NCI-H2081 treated with DMSO at 0.1 percent for 48 hours (cell line): Measurements from ENCODE around the gene NUP50.

ENCODE experiments used
- DNase-seq: peaks from one replicate; lab custom pipeline; 2025; lab: John Stamatoyannopoulos, UW

Gene NUP50

DNA sequence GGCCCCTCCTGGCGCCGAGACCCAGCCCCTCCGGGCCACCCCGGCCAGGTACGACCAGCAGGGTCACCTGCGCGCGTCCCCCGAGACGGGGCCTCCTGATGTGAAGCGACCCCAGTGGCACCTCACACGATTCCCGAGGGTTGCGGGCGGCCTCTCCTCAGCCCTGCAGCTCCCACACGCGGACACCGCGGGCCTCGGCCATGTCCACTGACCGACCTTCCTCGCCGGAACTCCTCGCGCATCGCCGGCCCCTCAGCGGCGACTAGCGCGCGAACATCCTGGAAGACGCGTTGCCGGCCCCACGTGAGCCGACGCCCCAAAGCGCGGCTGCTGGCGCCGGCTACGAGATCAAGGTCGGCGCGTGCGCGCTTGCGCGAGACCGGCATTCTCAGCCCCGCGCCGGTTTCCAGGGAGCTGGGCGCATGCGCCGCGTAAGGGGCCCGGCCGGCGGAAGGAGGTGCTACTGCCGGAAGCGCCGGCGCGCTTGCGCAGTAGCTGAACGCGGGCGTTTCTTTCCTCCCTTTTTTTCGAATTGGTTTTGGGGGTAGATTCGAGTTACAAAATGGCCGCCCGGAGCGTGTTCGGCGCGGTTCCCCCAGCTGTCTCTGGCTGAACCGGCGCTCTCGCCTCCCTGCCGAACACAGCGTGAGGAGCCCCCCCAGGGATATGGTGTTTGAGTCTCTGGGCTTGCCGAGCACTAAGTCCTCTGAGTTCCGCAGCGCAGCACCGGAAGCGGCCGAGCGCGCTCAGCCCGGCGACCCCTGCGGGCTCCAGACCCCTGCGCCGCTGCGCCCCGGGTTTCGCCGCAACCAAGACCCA, at the start of gene NUP50:
NUP50 (plus strand) TSS at position 475 of the 819 bp plus-strand sequence. CDS start 4,253 bp downstream, outside the sequence.
- peak; percentile 79 for DNase-seq

GRCh38 chr22:45120440-45120839, 43.3 kb upstream of the NUP50 start:
- DNase-seq, result no peak

GRCh38 chr22:45120931-45121330, 42.8 kb upstream of the NUP50 start:
- DNase-seq, result no peak

GRCh38 chr22:45124176-45124847, 39.4 kb upstream of the NUP50 start:
- DNase-seq, result no peak

DNA sequence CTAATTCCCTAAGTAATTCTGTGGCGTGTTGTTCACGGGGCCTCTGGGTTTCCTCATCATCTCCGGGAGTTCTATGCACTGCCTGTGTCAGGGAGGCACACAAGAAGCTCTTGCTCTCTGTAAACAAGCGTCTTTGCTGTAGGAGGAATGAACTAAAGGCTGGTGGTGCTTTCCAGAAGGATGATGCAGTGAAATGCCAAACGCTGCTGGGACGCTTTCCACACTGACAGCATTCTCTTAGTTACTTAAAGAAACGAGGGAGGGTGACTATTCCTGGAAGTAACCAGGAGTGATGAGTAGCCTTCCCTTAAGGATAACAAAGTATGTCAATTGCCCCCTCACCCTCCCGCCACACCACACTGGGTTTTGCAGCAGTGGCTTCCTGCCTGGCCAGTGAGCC, 38.5 kb upstream of the NUP50 start:
- no peak for DNase-seq

- no peak for DNase-seq
Measured at GRCh38 chr22:45127866-45128265, 35.9 kb upstream of the NUP50 start.

DNA sequence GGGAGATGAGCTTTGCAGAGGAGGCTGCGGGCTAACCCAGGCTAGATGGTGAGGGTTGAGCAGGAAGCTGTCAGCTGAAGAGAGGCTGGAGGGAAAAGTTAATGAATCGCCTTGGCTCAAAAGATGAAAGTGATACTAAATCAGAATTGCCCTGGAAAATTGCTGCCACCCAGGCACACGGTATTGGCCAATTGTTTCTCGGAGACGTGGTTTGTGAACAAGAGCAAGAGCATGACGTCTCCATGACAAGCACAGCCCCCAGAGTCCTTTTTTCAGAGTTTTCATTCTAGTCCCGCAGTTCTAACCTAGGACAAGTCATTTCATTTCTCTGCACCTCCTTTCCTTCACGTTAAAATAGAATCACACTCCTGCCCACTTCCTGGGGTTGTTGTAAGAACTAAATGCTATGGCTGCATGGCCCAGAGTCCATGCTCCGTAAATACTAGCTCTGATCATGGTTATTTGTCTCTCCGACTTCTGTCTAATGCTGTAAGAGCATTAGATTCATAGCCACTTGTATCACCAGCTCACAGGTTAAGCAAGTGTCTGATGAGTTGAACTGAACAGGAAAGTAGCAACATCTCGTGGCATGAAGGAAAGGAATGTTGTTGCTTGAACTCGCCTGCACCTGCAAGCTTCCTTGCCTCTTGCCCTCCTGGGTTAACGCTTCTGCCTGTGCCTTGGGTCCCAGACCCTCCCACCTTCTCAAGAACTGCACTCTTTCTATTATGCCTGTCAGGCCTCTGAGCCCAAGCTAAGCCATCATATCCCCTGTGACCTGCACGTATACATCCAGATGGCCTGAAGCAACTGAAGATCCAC, 33.8 kb upstream of the NUP50 start:
- no peak for DNase-seq

DNA sequence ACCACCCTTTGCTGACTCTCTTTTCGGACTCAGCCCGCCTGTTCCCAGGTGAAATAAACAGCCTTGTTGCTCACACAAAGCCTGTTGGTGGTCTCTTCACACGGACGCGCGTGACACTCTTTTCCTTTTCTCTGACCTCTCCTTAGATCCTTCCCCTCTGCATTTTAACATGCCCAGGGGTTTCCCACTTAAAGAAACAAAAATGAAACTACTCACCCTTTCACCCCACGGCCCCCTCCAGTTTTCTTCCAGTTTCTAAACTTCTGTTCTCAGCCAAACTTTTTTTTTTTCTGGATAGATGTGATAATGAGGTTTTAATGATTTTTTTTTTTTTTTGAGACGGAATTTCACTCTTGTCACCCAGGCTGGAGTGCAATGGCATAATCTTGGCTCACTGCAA, 32.8 kb upstream of the NUP50 start:
- DNase-seq, result no peak

DNA sequence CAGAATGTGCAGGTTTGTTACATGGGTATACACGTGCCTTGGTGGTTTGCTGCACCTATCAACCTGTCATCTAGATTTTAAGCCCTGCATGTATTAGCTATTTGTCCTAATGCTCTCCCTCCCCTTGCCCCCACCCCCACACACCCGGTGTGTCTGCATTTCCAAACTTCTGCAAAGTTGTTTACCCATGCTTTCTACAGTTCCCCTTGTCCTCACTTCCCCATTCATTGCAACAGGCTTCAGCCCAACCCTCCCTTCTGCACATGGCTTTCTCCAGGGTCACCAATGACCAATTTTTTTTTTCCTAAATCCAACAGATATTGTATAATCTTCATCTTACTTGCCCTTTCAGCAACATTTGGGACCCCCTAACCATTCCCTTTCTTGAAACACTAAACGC, 32.0 kb upstream of the NUP50 start:
- DNase-seq, result no peak

DNA sequence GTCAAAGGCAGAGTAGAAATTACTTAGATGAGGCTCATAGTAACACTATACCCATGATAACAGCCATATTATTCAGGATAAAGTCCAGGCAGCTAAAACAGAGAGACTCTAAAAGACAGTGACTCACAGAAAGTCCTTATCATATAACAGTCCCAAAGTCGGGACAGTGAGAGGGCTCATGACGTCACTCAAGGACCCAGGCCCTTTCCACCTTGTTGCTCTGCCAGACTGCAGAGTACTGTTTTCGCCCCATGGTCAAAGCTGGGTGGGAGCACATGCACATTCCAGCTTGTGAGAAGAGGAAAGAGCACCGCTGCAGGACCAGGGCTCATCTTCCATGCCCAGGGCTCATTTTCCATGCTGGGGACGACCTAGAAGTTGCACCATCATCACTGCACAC, 29.4 kb upstream of the NUP50 start:
- no peak for DNase-seq

GRCh38 chr22:45136594-45136993, 27.1 kb upstream of the NUP50 start:
- DNase-seq, result no peak

DNA sequence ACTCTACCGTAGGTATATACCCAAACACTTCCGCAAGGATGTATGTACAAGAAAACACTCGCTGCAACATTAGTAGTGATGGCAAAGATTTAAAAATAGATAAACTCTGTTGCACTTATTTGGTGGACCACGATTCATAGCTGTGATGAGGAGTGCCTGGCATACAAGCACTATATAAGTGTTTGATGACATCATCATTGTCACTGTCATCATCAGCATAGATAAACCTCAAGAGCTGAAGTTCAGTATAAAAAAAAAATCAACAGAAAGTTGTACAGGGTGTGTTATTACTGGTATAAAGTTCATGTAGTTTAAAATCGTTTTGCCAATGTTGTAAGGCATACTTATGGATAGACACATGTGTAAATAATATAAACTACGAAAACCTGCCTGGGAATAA, 24.0 kb upstream of the NUP50 start:
- no peak for DNase-seq

DNA sequence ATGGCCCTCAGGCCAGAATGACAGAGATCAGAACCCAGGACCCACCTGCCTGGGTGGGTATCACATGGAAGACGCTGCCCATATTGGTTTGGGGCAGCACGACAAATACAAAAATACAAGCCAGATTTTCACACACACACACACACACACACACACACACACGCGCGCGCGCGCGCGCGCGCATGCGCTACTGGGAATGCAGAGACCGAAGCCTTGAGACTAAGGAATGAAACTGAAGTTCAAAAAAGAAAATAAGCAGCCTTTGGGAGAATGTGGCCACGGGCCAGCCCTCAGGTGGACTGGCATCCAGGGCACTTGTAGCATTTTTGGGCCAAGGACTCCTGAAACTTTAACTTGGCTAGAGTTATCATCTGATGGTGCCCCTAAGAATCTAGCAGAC, 21.3 kb upstream of the NUP50 start:
- no peak for DNase-seq

DNA sequence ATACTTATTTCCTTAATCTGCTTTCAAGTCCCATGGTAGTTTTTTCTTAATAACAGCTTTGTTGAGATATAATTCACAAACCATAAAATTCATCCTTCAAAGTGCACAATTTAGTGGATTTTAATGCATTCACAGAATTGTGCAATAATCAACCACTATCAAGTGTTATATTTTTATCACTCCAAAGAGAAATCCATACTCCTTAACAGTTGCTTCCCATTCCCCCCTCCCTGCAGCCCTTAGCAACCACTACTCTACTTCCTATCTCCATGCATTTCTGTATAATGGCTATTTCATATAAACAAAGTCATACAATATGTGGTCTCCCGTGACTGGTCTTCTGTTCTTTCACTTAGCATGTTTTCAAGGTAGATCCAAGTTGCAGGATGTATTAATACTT, 18.8 kb upstream of the NUP50 start:
- no peak for DNase-seq

- DNase-seq, result no peak
Measured at GRCh38 chr22:45149671-45150070, 14.1 kb upstream of the NUP50 start.

DNA sequence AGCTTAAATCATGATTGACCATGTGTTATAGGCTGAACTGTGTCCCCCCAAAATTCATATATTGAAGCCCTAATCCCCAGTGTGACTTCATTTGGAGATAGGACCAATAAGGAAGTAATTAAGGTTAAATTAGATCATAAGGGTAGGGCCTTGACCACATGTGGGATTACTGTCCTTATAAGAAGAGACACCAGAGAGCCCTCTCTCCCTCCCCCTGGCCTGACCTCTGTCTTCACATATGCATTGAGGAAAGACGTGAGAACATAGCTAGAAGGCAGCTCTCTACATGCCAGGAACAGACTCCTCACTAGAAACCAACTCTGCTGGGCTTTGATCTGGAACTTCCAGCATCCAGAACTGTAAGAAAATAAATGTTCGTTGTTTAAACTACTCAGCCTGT, 13.6 kb upstream of the NUP50 start:
- DNase-seq, result no peak

DNA sequence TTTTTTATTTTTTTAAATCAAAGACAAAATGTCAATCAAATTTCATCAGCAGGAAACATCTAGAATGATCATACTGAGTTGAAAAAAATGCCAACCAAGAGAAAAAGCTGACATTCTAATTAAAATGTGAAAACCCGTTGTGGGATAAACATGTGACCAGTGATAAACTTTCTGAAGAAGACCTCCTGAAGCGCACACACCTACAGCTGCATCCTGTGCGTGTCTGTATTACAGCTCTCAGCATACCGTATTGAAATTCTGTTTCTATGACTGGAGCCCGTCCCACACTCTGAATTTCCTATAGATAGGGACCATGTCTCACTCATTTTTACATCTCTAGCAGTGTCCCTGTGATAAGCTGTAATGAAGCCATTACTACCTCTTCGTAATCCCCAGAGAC, 12.2 kb upstream of the NUP50 start:
- no peak for DNase-seq

DNA sequence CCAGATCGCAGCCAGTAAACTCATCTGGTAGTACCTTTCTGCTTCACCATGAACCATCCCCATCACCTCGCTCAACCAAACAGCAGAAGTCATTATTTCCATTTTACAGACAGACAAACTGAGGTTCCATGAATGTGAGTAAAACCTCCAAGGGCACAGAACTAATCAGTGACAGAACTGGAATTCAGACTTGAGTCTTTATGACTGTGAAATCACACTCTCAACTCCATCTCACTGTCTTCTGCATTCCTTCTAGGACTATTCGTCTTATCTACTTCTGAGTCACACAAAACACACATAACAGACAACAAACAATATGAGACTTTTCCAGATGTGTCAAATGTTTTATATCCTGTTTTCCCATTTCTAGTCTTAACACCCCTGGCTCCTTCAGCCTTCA, 9.3 kb upstream of the NUP50 start:
- no peak for DNase-seq

DNA sequence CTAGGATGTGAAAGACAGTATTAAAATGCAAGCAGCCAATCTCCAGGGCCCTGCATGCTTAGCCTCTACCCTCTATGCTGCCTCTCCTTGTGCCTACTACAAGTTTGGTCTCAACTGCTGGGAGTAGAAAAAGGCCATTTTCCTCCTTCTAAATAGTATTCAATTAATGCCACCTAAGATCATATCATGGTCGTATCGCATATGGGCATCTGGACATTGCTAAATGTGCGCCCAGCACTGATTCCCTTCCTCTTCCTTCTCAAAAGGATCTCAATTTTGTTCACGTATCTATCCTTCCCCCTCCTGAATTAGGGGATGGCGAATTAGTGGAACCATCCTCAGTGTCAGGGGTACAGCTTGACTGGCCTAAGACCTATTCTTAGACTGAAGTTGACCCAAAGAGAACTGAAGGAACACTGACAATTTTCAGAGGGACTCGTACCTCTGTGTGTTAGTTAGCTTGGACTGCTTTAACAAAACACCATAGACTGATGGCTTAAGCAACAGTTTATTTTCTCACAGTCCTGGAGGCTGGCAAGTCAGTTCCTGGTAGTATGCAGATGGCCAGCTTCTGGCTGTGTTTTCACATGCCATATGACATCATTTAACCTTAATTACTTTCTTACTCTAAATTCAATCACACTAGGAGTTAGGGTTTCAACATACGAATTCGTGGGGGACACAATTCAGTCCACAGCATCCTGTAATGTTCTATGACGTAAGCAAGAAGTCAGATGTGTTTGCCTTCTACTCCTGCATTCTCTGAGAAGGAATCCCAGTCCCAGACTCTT, 8.5 kb upstream of the NUP50 start:
- DNase-seq, result no peak

DNA sequence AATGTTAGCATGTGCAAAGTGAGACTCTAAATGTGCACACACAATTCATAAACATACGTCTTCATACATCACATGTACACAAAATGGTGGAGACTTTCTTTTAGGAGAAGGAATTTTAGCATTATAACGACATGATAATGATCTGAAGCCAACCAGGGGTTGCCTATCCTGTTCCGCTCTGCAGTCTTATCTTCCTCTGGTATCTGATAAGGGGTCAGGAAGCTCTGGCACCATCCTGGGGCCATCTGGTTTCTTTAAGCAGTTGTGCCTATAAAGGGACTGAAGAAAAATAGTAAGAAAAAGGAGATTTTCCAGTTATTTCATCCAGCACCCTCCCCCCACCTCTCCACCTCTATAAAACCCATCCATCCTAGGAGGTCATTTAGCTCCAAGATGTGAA, 5.8 kb upstream of the NUP50 start:
- no peak for DNase-seq

DNA sequence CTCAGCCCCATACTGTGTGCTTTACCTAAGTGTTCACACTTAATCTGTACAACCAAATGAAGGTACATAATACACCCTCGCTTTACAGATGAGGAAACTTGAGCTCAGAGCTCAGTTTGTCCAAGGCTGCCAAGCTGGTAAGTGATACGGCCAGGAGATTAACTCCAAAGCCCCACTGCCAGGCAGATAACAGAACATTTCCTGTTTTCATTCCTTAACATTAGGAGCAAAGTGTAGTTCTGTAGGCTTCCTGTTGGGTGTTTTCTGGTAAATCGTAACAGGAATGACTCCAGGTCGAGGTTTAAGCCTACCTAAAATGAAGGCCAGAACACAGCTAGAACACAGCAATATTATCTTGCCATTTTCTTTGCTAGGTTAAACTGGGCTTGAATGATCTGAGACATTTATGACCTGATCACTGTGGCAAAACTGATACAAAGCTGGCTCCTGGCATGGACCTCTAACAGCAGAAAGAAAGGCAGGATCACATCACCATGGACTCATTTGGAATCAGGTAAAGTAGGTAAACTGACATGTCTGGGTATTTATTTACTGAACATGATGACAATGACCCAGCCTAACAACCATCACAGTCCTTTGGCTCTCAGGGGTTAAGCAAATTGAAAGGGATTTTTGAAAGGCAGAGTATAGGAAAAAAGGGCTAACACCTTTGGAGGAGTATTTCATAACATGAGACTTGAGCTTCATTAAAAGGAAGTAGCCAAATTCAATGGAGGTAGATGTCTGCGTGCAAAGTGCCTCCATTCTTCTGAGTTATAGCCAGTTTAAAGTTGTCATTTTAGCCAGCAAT, 3.9 kb upstream of the NUP50 start:
- no peak for DNase-seq
